Fibroblast of skin of back (primary cell): Measurements from ENCODE around the gene TBC1D25.
A peak's percentile ranks its signal among the peaks of the same experiment; 100 is the strongest.
"Not testable (repeated sequence)": the region's sequence is repeated elsewhere in the genome, so short reads cannot be mapped to it uniquely, and the experiment has no call there.

Source experiments
- DNase-seq: peaks from one replicate; pipeline ENCODE4 v3.0.0-alpha.2; 2013

The TBC1D25 gene

DNA sequence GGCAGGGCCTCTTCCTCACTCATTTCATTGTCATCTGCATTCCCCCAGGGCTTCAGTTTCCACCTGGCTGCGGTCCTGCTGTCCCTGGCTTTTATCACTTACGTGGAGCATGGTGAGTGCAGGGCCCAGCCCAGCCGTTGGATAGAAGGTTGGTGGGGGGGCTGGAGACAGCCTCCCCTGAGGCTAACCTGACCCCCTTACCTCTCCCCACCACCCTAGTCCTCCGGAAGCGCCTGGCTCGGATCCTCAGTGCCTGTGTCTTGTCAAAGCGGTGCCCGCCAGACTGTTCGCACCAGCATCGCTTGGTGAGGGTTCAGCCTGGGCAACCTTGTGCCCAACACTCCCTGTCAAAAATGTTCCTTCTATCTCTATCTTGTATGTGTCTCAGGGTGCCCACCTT lies 23.7 kb upstream of the TBC1D25 start:
- DNase-seq: no peak

DNA sequence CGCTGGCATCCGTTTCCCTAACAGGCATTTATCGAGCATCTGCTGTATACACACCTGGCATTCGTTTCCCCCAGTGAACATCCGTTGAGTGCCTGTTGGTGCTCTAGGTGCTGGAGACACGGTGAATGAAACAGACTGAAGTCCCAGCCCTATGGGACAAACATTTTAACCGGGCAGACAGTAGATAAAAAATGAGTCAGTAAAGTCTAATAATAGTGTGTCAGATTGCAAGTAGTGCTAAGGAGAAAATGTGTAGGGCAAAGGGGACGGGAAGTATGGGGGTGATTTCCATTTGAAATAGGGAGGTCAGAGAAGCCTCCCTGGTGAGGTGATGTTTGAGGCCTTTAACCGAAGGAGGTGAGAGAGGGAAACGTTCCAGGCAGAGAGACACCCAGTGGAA lies 23.2 kb upstream of the TBC1D25 start:
- no peak for DNase-seq

GRCh38 chrX:48516987-48517386 lies 22.5 kb upstream of the TBC1D25 start:
- DNase-seq: no peak

DNA sequence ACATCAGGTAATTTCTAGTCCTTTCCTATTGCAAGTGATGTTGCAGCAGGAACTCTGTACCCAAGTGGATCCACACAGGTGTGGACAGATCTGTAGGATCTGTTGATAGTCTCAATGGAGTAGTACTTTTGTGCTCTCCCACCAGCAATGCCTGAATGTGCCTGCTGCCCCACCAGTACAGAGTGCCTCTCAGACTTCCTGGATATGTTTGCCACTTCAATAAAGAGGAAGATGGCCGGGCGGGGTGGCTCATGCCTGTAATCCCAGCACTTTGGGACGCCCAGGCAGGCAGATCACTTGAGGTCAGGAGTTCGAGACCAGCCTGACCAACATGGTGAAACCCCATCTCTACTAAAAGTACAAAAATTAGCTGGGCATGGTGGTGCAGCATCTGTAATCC lies 20.0 kb upstream of the TBC1D25 start:
- DNase-seq: not testable (repeated sequence)

DNA sequence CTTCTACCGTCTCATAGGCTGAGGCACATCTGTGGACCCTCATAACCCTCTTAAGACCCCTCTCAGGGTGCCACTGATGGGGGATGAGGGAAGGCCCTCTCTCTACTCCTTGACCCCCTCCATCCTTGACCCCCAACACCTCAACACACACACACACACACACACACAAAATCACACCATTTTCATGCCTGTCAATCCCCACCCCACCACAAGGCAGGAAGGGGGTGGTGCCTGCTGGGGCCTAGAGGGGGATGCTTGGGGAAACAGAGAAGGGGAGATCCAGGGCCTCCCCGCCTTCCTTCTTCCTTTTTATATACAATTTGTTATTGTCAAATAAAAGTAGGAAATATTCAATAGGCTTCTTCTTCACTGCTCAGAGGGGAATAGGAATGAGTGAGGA lies 19.1 kb upstream of the TBC1D25 start:
- DNase-seq: no peak

GRCh38 chrX:48520976-48521352 lies 18.6 kb upstream of the TBC1D25 start:
- DNase-seq: no peak

- peak; percentile 85 for DNase-seq
Measured at GRCh38 chrX:48521353-48522243, 17.9 kb upstream of the TBC1D25 start, which contains the start of gene EBP. Gene EBP (plus strand): TSS chrX:48521808. CDS start chrX:48523772, 1,964 bp downstream.

DNA sequence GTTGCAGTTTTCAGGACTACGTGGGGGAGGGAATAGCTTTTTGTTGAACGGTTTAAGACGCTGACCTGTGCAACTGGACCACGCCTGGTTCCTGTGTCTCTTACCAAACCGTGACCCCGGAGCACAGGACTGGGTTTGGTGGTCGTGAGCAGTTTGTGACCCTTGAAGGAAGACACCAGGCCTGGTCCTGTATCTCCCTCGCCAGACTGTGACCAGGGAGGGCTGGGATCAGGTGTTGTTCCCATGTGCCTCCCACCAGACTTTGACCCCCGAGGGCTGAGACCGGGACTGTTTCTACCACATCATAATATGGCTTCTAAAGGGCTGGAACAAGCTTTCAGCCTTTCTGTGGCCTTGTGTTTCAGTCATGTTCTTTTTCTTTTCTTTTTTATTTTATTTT lies 17.2 kb upstream of the TBC1D25 start:
- no peak for DNase-seq

GRCh38 chrX:48523682-48524081 lies 15.8 kb upstream of the TBC1D25 start:
- DNase-seq: no peak

DNA sequence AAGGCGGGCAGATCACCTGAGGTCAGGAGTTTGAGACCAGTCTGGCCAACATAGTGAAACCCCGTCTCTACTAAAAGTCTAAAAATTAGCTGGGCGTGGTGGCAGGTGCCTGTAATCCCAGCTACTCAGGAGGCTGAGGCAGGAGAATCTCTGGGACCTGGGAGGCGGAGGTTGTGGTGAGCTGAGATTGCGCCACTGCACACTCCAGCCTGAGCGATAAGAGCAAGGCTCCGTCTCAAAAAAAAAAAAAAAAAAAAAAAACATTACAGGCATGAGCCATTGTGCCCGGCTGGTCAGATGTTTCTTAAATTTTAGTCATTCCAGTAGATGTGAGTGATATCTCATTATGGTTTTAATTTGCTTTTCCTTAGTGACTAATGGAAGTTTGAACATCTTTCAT lies 13.7 kb upstream of the TBC1D25 start:
- not testable (repeated sequence) for DNase-seq

- DNase-seq: no peak
Measured at GRCh38 chrX:48530736-48531135, 8.8 kb upstream of the TBC1D25 start.

DNA sequence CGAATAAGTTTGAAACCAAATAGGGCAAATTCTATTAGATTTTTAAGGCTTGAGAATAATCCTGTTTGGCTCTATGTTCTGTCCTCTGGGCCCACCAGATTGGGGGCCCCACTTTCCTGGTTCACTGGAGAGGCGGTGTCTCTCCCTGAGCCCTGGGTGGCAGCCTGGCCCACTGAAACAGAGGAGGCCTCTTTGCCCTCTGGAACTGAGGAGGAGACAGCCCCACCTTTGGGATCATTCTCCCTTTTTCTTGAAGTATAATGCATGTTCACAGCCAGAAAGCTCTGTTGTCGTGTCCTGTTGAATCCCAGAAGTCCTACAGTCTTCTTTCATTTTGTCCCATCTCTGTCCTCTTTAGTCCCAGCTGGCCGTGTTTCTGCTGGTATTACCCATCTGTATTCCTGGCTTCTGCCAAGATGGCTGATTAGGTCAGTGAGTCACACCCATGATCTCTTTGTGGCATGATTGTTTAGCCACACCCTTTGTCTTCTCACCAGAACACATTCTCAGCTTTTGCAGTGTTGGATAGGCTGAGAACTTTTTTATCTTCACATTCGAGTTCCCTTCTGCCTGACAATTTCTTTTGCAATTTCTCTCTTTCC lies 8.1 kb upstream of the TBC1D25 start:
- DNase-seq: peak; percentile 80

DNA sequence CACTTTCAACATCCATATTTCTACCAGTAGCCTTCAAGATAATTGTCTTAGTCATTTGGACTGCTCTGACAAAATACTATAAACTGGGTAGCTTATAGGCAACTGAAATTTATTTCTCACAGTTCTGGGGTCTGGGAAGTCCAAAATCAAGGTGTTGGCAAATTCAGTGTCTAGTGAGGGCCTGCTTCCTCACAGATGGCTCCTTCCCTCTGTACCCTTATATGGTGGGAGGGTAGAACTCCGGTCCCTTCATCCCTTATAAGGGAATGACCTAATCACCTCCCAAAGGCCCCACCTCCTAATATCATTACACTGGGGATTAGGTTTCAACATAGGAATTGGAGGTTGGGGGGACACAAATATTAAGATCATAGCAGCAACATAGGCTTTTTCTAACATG lies 7.4 kb upstream of the TBC1D25 start:
- DNase-seq: no peak

- no peak for DNase-seq
Measured at GRCh38 chrX:48533165-48533564, 6.3 kb upstream of the TBC1D25 start.

DNA sequence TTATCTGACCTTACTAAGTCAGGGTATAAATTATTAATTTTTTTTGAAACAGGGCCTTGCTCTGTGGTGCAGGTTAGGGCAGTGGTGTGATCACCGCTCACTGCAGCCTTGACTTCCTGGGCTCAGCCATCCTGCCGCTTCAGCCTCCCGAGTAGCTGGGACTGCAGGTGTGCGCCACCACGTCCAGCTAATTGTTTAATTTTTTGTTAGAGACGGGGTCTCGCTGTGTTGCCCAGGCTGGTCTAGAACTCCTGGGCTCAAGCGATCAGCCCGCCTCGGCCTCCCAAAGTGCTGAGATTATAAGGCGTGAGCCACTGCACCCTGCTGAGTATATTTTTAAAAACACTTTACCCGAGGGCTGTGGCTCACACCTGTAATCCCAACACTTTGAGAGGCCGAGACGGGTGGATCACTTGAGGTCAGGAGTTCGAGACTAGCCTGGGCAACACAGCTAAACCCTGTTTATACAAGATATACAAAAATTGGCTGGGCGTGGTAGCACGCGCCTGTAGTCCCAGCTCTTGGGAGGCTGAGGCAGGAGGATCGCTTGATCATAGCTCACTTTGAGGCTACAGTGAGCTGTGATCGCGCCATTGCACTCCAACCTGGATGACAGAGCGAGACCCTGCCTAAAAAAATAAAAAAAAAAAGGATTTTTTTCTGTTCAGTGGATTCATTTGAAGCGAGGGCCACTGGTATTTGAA lies 721 bp upstream of the TBC1D25 start:
- no peak for DNase-seq

DNA sequence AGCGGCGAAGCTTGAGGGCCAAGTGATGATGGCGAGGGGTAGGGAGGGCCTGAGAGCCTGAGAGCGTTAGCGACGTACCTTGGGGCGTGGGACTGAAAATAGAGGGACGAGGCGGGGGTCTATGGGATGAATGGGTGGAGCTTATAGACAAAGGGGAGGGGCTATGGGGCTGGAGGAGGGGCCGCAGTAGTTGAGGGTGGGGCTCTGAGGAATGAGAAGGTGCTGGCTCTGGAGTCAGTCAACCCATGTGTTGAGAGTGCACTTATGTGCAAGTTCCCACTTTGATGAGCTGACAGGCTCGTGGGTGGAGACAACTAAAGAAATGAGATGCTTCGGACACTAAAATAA lies 488 bp downstream of the TBC1D25 start:
- peak; percentile 34 for DNase-seq

DNA sequence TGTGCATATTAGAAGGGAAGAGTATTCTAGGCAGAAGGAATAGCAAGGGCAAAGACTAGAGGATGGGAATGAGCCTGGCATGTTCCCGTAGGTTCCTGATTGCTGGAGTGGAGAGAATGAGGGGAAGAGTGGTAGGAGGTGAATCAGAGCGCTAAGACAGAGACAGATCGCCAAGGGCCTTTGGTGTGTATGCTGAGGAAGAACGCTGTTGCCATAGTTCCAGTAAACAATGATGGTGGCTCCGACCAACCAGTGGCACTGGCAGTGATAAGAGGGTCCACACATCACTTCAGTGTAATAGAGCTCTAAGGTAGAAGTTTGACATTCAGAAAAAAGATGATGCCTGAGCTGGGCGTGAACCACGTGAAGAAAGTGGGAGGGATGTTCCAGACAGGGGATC lies 966 bp downstream of the TBC1D25 start:
- DNase-seq: no peak

GRCh38 chrX:48541140-48541814 lies 1.8 kb downstream of the TBC1D25 start:
- no peak for DNase-seq

DNA sequence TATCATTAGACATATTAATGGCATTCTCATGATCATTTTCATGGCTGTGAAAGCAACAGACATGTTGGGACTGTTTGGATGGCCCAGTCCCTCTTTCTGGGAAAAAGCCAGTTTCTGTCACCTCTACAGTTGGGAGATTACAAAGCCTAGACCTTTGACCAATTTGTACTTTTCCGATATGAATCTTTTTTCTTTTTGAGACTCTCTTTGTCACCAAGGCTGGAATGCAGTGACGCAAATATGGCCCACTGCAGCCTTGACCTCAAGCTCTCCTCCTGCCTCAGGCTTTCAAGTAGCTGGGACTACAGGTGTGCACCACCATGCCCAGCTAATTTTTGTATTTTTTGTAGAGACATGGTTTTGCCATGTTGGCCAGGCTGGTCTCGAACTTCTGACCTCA lies 9.4 kb downstream of the TBC1D25 start:
- no peak for DNase-seq

DNA sequence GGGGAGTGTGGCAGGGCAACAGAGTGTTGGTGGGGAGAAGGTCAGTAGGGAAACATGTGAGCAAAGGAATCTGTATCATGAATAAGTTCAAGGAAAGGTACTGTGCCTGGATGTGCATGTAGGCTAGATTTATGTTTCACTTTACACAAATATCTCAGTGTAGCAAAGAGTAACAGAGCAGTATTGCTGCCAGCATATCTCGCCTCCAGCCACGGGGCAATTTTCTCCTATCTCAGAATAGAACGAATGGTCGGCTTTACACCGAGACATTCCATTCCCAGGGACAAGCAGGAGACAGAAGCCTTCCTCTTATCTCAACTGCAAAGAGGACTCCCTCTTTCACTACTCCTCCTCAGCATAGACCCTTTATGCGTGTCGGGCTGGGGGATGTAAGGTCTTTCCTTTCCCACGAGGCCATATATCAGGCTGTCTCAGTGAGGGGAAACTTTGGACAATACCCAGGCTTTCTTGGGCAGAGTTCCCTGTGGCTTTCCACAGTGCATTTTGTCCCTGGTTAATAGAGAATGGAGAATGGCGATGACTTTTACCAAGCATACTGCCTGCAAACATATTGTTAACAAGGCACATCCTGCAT lies 16.3 kb downstream of the TBC1D25 start:
- not testable (repeated sequence) for DNase-seq

- peak; percentile 80 for DNase-seq
Measured at GRCh38 chrX:48558271-48558670, 18.8 kb downstream of the TBC1D25 start.

DNA sequence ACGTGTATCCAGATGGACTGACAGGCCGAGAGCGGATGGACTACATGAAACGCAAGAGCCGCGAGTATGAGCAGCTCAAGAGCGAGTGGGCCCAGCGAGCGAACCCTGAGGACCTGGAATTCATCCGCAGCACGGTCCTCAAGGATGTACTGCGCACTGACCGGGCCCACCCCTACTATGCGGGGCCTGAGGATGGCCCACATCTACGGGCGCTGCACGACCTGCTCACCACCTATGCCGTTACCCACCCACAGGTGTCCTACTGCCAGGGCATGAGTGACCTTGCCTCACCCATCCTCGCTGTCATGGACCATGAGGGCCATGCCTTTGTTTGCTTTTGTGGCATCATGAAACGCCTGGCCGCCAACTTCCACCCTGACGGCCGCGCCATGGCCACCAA lies 20.1 kb downstream of the TBC1D25 start:
- DNase-seq: no peak

DNA sequence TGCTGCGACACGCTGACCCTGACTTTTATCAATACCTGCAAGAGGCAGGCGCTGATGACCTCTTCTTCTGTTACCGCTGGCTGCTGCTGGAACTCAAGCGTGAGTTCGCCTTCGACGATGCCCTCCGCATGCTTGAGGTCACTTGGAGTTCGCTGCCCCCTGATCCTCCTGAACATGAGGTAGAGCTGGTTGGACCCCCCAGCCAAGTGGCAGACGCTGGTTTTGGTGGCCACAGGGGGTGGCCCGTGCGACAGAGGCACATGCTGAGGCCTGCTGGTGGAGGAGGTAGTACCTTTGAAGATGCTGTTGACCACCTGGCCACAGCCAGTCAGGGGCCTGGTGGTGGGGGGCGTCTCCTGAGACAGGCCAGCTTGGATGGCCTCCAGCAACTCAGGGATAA lies 20.5 kb downstream of the TBC1D25 start:
- DNase-seq: no peak
